Keratinocyte (primary cell): ENCODE measurements around the gene FRAS1. TPM values are rescaled to one million over a fixed set of nuclear protein-coding genes. Genes with fewer than 3 reads are reported as not detected.
A peak's percentile ranks its signal among the peaks of the same experiment; 100 is the strongest.

ENCODE experiments used
- DNase-seq: peaks from one replicate; pipeline ENCODE4 v3.0.0-alpha.2; 2011; ENCODE audit warnings: low read depth, missing footprints, low spot score
- FAIRE-seq: peaks from 2 replicates; lab custom pipeline; 2011; peaks lifted over from hg19 to GRCh38; lab: Jason Lieb, UNC
- H2AFZ ChIP-seq: 2 replicates; pipeline ENCODE4 v1.6.0; 2012; ENCODE audit warnings: low read length, control low read depth, inconsistent platforms; ENCODE audit not compliant: control insufficient read depth
- H3K27ac ChIP-seq: 2 replicates; pipeline ENCODE4 v1.5.1; 2011; ENCODE audit warnings: low read length; ENCODE audit not compliant: control insufficient read depth, insufficient read depth
- H3K27me3 ChIP-seq: 3 replicates; pipeline ENCODE4 v1.6.0; 2011; ENCODE audit warnings: low read length; ENCODE audit not compliant: control insufficient read depth, insufficient read depth; ENCODE audit errors: extremely low read depth
- H3K36me3 ChIP-seq, 2 experiments: 2 replicates in 1 of 2; 3 replicates in 1 of 2; pipeline ENCODE4 v1.5.1; 2011; ENCODE audit warnings: low read length in 2 of 2, mild to moderate bottlenecking in 1 of 2; ENCODE audit not compliant: control insufficient read depth in 2 of 2, insufficient read depth in 2 of 2; ENCODE audit errors: extremely low read depth in 1 of 2
- H3K4me1 ChIP-seq: 3 replicates; pipeline ENCODE4 v1.5.1; 2011; ENCODE audit warnings: low read length; ENCODE audit not compliant: control insufficient read depth, insufficient read depth; ENCODE audit errors: extremely low read depth
- H3K4me2 ChIP-seq: 3 replicates; pipeline ENCODE4 v1.6.0; 2011; ENCODE audit warnings: low read depth, low read length; ENCODE audit not compliant: control insufficient read depth, insufficient read depth; ENCODE audit errors: extremely low read depth
- H3K4me3 ChIP-seq, 3 experiments: fragments of 200-600 bp in 1 of 3; sonication (generic) in 1 of 3; 2 replicates in 2 of 3; 3 replicates in 1 of 3; pipeline ENCODE4 v1.5.1; 2011 to 2016; ENCODE audit warnings: low read length in 3 of 3, mild to moderate bottlenecking in 3 of 3, control low read depth in 2 of 3, inconsistent platforms in 1 of 3, low read depth in 1 of 3, mixed read lengths in 1 of 3, mixed run types in 1 of 3, moderate library complexity in 1 of 3; ENCODE audit not compliant: control insufficient read depth in 2 of 3, insufficient read depth in 2 of 3; ENCODE audit errors: extremely low read depth in 1 of 3
- H3K79me2 ChIP-seq: 2 replicates; pipeline ENCODE4 v1.6.0; 2012; ENCODE audit warnings: low read length; ENCODE audit not compliant: control insufficient read depth, insufficient read depth
- H3K9ac ChIP-seq: 3 replicates; pipeline ENCODE4 v1.6.0; 2011; ENCODE audit warnings: low read length; ENCODE audit not compliant: control insufficient read depth, insufficient read depth; ENCODE audit errors: extremely low read depth
- H3K9me1 ChIP-seq: 3 replicates; pipeline ENCODE4 v1.6.0; 2011; ENCODE audit warnings: low read length; ENCODE audit not compliant: control insufficient read depth, insufficient read depth; ENCODE audit errors: extremely low read depth
- H3K9me3 ChIP-seq: 2 replicates; pipeline ENCODE4 v1.5.1; 2012; ENCODE audit warnings: low read depth, low read length; ENCODE audit not compliant: control insufficient read depth
- H4K20me1 ChIP-seq: 3 replicates; pipeline ENCODE4 v1.6.0; 2011; ENCODE audit warnings: low read length; ENCODE audit not compliant: control insufficient read depth, insufficient read depth; ENCODE audit errors: extremely low read depth
- EZH2 ChIP-seq: IDR thresholded peaks from one replicate; pipeline ENCODE4 v1.6.1; 2012; ENCODE audit warnings: inconsistent platforms, mild to moderate bottlenecking, low read length, moderate library complexity
- dilution Hi-C: fragments of 300-500 bp; cut with MboI; formaldehyde crosslinking; loops from one replicate; pipeline ENCODE4 v1.7.0; 2020; ENCODE audit warnings: low sequenced_read_pairs; ENCODE audit not compliant: extremely low pct_ligation_motif_present
- polyA plus RNA-seq, 5 experiments: library from polyadenylated mRNA; depleted of rRNA in 3 of 5; stranded (reverse) in 3 of 5; stranded (forward) in 1 of 5; unstranded in 1 of 5; fragments of >200 nt; gene quantifications; 1 replicate in 1 of 5; 2 replicates in 3 of 5; 3 replicates in 1 of 5; pipeline versions ENCODE4 v1.2.1 to v1.2.3, GENCODE V29; 2011 to 2012; ENCODE audit warnings: missing spikeins in 2 of 5, low read depth in 1 of 5, low replicate concordance in 1 of 5
- TF ChIP-seq, protein P1 (sequence below), 3 experiments: IDR thresholded peaks in 1 of 3; conservative IDR thresholded peaks in 1 of 3; optimal IDR thresholded peaks in 1 of 3; 2 replicates in 2 of 3; 3 replicates in 1 of 3; pipeline versions ENCODE3 to v1.5.1; 2011; ENCODE audit warnings: low read length in 3 of 3, mild to moderate bottlenecking in 3 of 3, moderate library complexity in 2 of 3, control low read depth in 1 of 3, inconsistent platforms in 1 of 3; ENCODE audit not compliant: insufficient read depth in 2 of 3; ENCODE audit errors: extremely low read depth in 1 of 3

Gene FRAS1
- polyA plus RNA-seq, 1 donor (not counting 4 experiments of a cell fraction or from before 2014, with no cell fraction given), result 3.5 TPM

DNA sequence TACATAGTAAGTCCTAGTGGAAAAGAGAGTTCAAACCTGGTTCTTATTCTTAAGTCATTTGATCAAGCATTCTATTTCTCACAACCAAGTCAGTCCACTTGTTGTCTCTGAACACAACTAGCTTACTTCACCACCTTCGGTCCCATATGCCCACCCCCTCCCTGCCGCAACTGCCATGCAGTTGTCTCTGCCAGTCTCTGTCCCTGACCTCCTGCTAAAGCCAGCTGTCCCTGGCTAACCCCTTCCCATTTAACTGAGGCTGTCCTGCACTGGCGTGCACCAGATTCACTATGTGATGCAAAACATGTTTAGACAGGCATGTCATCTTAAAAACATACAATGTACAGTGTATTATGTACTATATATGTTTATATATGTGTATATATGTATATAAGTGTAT is 12.7 kb downstream of the FRAS1 start:
- no peak for TF ChIP-seq EZH2
- TF ChIP-seq, protein P1, sequence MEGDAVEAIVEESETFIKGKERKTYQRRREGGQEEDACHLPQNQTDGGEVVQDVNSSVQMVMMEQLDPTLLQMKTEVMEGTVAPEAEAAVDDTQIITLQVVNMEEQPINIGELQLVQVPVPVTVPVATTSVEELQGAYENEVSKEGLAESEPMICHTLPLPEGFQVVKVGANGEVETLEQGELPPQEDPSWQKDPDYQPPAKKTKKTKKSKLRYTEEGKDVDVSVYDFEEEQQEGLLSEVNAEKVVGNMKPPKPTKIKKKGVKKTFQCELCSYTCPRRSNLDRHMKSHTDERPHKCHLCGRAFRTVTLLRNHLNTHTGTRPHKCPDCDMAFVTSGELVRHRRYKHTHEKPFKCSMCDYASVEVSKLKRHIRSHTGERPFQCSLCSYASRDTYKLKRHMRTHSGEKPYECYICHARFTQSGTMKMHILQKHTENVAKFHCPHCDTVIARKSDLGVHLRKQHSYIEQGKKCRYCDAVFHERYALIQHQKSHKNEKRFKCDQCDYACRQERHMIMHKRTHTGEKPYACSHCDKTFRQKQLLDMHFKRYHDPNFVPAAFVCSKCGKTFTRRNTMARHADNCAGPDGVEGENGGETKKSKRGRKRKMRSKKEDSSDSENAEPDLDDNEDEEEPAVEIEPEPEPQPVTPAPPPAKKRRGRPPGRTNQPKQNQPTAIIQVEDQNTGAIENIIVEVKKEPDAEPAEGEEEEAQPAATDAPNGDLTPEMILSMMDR (optimal IDR thresholded peaks at IDR 0.05 in 1 of 3, IDR thresholded peaks at IDR 0.05 in 1 of 3, conservative IDR thresholded peaks at IDR 0.05 in 1 of 3; ENCODE audit: extremely low read depth in 1 of 3, insufficient read depth in 2 of 3, low read length in 3 of 3), result no peak
- no peak overlapping the region for H3K27ac ChIP-seq
- no peaks in the 10 kb centered on the region for H3K9me3 ChIP-seq
- no peaks in the 10 kb centered on the region for H3K36me3 ChIP-seq
- dilution Hi-C loops, result no loop called here
- peaks cover 5% of the 10 kb centered on the region for H3K4me1 ChIP-seq
- H2AFZ ChIP-seq, result no peak overlapping the region
- FAIRE-seq, result no peak
- no peak for DNase-seq
- no peaks in the 10 kb centered on the region for H3K79me2 ChIP-seq
- no peak overlapping the region for H3K4me2 ChIP-seq
- no peaks in the 10 kb centered on the region for H3K9me1 ChIP-seq
- H4K20me1 ChIP-seq, result no peaks in the 10 kb centered on the region
- no peaks in the 10 kb centered on the region for H3K27me3 ChIP-seq
- no peak overlapping the region for H3K9ac ChIP-seq
- no peak overlapping the region for H3K4me3 ChIP-seq

DNA sequence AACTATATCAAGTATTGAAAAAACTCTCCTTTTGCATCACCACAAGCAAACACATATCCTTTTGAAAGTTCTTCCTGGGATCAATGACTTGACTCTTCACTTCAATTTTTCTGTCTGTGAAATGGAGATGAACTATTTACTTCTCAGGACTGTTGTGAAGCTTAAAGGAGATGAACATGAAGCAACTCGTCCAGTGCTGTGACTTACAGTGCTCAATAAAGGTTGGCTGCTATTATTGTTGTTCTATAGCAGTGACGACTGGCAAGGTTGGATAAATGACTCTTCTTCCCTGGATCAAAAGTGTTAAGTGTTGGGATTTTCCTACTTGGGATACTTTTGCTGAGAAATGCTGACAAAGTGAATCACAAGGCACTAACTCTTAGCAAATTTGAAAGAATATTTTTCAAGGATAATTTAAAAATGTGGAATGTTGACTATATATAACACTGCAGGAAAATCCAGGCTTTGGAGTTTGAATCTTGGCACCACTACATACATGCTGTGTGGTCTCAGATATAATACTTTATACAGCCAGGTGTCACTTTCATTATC is 13.7 kb downstream of the FRAS1 start:
- no peak overlapping the region for H3K4me2 ChIP-seq
- FAIRE-seq (peak; percentile 64), DNase-seq (no peak)
- no peak overlapping the region for H3K9ac ChIP-seq
- no peaks in the 10 kb centered on the region for H3K9me3 ChIP-seq
- H3K9me1 ChIP-seq, result no peaks in the 10 kb centered on the region
- H3K36me3 ChIP-seq, result no peaks in the 10 kb centered on the region
- H3K4me1 ChIP-seq, result peaks cover 5% of the 10 kb centered on the region
- H3K79me2 ChIP-seq, result no peaks in the 10 kb centered on the region
- no peaks in the 10 kb centered on the region for H4K20me1 ChIP-seq
- H2AFZ ChIP-seq, result no peak overlapping the region
- dilution Hi-C loops, result no loop called here
- no peak overlapping the region for H3K27ac ChIP-seq
- TF ChIP-seq EZH2, result no peak
- TF ChIP-seq, protein P1 (optimal IDR thresholded peaks at IDR 0.05 in 1 of 3, IDR thresholded peaks at IDR 0.05 in 1 of 3, conservative IDR thresholded peaks at IDR 0.05 in 1 of 3; ENCODE audit: extremely low read depth in 1 of 3, insufficient read depth in 2 of 3, low read length in 3 of 3), result no peak
- H3K4me3 ChIP-seq, result no peak overlapping the region
- H3K27me3 ChIP-seq, result no peaks in the 10 kb centered on the region
